ENCODE measurements around the gene PPP2R5A.

- no peak for TF ChIP-seq POLR2A (IDR thresholded peaks at IDR 0.05; ENCODE audit: extremely low read depth, insufficient read length)
- TF ChIP-seq CTCF (IDR thresholded peaks at IDR 0.05; ENCODE audit: low read depth, low read length): no peak
- TF ChIP-seq MYC (IDR thresholded peaks at IDR 0.05; ENCODE audit: low read depth, low read length): no peak
These were observed 43.0 kb downstream of the PPP2R5A start for GRCh38 chr1:212328248-212328647.

Measured in NB4 (cell line).